ENCODE measurements around the gene MAL.

- TF ChIP-seq RNF2 (IDR thresholded peaks at IDR 0.05; ENCODE audit: borderline replicate concordance, low read depth, low read length, missing control alignments, poor library complexity, severe bottlenecking): no peak
- no peak for TF ChIP-seq CTCF (IDR thresholded peaks at IDR 0.05; ENCODE audit: control extremely low read depth in 1 of 3, insufficient read depth in 1 of 3, low read depth in 1 of 3, low read length in 3 of 3)
- no peak for TF ChIP-seq HDAC6 (IDR thresholded peaks at IDR 0.05; ENCODE audit: low read depth, low read length)
- no peak for TF ChIP-seq JUND (IDR thresholded peaks at IDR 0.05; ENCODE audit: low read length)
Observed at GRCh38 chr2:94992360-94992759, 33.1 kb upstream of the MAL start.

All from H1 (cell line).